NCI-H146 treated with DMSO at 0.1 percent for 48 hours (cell line): ENCODE measurements around the gene AP5Z1.

Experiments used
- DNase-seq: peaks from one replicate; lab custom pipeline; 2025; ENCODE audit not compliant: unreplicated experiment; lab: John Stamatoyannopoulos, UW

Gene AP5Z1

DNA sequence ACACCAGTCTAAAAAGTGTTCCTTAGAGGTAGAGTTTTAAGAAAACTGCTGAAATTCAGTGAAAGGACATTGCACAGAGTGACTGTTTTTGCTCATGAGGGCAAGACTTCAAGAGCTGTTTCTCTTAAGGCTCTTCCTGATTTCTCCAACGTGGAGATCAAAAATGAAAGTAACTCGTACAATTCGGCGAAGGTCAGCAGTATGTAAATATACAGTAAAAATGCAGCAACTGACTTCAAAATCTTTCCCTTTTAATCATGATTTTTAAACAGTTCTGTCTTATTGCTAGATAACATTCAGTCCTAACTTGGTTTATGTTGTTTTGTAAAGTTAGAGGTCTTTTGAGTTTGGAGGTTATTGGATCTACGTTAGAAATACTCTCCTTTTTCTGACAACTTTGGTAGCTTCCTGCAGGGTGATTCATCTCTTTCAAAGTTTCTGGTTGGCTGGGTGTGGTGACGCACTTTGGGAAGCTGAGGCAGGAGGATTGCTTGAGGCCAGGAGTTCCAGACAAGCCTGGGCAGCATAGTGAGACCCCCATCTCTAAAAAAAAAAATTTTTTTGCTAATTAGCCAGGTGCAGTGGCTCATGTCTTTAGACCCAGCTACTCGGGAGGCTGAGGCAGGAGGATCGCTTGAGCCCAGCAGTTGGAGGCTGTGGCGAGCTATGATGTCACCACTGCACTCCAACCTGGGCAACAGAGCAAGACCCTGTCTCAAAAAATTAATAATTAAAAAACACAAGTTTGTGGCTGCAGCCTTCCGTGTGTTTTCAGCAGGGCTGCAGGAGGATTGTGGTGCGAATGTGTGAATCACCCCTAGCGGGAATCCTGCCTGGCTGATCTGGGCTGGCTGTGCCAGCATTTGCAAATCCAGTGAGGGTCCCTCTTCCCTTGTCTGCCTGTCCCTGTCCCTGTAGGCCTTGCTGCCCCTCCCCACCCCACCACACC is 29.2 kb upstream of the AP5Z1 start:
- no peak for DNase-seq

GRCh38 chr7:4747013-4747412 is 28.4 kb upstream of the AP5Z1 start:
- no peak for DNase-seq

- no peak for DNase-seq
These were observed 27.7 kb upstream of the AP5Z1 start for GRCh38 chr7:4747746-4748145.

- no peak for DNase-seq
These were observed 27.2 kb upstream of the AP5Z1 start for GRCh38 chr7:4748231-4748681.

GRCh38 chr7:4749363-4749762 is 26.1 kb upstream of the AP5Z1 start:
- no peak for DNase-seq

DNA sequence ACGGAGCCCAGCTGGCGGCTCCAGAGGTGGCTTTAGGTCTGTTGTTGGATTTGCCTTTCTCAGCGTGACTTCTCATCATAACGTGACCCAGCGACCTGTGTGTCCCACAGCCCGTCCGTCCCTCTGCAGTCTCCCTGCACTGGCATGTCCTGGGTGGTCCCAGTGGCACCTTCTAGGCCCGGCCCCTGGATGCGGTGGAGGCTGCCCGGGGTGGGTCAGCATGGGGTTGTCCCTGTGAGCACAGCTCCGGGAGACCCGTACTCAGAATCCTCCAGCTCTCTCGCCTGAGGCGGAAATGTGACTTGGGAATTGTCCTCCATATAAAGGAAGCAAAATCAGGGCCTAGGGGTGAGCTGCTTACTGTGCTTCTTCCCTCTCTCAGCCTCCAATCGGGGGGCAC is 25.6 kb upstream of the AP5Z1 start:
- DNase-seq = no peak

GRCh38 chr7:4751398-4751947 is 23.9 kb upstream of the AP5Z1 start:
- DNase-seq = no peak

DNA sequence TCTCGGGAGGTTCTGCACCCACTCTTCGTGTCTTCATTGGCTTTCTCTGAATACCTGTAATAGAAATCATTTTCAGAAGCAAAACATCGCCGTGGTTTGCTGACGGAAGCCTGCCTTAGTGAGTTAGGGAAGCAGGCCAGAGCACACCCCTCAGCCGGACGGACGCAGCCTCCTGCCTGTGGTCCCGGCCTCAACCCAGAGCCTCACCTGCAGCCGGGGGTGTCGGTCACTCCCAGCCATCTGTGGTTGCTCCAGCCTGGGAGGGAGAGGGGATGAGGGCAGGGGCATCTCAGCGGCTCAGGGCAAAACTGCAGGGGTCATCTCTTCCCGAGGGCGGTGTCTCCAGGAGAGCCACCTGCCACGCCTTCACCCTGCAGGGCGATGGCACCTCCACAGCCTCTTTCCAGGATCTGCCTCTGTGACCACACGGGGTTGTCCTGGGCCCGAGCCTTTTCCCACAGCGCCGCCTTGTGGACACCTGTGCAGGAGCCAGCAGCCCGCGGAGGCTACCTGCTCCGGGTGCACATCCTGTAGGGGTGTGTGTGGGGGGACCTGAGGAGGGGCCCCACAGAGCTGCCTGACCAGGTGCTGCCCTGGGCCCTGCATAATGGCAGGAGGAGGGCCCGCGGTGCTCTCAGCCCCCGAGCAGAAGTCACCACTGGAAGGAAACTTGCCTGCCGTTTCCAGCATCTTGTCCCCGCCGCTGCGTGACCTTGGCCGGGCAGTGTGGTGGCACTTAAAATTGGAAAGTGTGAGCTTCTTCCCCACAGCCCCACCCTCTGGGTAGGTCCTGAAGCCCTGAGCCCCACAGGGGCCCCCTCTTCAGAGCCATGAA is 21.6 kb upstream of the AP5Z1 start:
- DNase-seq = peak; percentile 29

GRCh38 chr7:4754433-4755010 is 20.9 kb upstream of the AP5Z1 start:
- DNase-seq = no peak

GRCh38 chr7:4755045-4755444 is 20.4 kb upstream of the AP5Z1 start:
- no peak for DNase-seq

DNA sequence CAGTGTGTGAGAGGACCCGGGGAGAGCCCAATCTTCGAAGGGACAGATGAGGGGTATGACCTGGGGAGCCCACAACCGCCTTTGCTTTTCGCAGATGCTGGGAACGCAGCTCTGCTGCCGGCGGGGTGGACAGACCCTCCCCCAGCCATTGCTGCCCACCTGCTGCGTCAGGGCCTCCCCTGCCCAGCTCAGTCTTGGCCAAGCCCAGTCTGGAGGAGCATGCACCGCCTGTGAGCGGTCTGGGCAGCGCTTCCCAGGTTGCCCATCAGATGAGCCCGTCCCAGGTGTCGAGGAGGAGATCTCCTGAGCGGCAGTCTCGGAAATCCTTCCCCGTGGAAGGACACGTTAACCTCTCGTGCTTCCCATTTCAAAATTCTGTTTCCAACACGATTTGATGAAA is 17.3 kb upstream of the AP5Z1 start:
- no peak for DNase-seq

DNA sequence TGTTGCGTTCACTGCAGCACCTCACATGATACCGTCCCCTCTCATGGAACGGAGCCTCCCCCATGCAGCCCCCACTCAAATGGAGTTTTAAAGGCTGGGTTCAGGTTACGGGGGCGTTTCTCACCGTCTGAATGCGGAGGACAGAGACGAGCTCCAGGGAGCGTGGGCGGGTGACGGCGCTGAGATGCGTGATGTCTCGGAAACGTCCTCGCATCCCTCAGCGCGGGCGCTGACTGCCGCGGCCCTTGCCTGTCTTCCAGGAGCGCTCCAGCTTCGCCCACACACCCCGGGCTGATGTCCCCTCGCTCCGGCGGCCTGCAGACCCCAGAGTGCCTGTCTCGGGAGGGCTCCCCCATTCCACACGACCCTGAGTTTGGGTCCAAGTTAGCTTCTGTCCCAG is 16.6 kb upstream of the AP5Z1 start:
- no peak for DNase-seq

- no peak for DNase-seq
These were observed 16.2 kb upstream of the AP5Z1 start for GRCh38 chr7:4759211-4759610.

DNA sequence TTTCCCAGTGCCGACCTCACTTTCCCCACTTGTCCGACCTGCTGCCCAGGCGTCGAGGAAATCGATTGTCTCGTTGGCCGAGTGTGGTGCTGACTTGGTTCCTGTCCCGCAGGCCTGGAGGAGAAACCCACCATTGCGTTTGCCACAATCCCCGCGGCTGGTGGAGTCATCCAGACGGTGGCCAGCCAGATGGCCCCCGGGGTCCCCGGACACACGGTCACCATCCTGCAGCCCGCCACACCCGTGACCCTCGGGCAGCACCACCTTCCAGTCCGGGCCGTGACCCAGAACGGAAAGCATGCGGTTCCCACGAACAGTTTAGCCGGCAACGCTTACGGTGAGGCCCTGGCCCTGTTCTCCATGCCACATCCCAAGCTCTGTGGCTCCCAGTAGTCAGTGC is 14.5 kb upstream of the AP5Z1 start:
- no peak for DNase-seq

DNA sequence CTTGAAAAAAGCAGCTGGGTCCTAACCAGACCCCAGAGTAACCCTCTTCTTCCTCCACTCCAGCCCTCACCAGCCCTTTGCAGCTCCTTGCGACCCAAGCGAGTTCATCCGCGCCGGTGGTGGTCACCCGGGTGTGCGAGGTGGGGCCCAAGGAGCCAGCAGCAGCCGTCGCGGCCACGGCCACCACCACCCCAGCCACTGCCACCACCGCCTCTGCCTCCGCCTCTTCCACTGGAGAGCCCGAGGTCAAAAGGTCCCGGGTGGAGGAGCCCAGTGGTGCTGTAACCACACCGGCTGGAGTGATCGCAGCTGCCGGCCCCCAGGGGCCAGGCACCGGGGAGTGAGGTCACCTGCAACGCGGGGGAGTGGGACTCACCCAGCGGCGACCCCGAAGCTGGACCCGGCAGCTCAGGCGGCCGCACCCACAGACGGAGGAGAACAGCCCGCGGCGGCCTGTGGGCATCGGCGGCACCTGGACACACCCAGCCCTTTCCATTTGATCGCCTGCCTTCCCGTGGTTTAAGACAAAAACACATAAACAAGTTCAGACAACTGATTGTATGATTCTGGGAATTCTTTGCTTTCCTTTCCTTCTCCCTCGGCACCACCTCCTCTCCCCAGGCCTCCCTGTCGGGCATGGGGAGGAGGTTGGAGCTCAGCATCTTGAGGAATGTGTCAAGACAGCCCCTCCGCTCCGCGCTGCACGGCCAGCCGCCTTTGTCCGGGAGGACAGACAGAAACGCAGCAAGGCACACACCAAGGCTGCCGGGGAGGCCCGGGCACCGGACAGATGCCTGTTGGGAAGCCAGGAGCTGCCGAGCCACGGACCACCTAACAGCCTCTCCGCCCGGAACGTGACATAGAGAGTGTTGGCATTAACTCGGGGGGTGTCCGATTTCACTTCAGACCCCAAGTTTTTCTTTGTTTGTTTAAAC is 13.0 kb upstream of the AP5Z1 start:
- no peak for DNase-seq

GRCh38 chr7:4763091-4763793 is 12.2 kb upstream of the AP5Z1 start:
- DNase-seq = no peak

GRCh38 chr7:4763794-4764185 is 11.6 kb upstream of the AP5Z1 start:
- no peak for DNase-seq

GRCh38 chr7:4764402-4765007 is 10.9 kb upstream of the AP5Z1 start:
- DNase-seq = no peak

DNA sequence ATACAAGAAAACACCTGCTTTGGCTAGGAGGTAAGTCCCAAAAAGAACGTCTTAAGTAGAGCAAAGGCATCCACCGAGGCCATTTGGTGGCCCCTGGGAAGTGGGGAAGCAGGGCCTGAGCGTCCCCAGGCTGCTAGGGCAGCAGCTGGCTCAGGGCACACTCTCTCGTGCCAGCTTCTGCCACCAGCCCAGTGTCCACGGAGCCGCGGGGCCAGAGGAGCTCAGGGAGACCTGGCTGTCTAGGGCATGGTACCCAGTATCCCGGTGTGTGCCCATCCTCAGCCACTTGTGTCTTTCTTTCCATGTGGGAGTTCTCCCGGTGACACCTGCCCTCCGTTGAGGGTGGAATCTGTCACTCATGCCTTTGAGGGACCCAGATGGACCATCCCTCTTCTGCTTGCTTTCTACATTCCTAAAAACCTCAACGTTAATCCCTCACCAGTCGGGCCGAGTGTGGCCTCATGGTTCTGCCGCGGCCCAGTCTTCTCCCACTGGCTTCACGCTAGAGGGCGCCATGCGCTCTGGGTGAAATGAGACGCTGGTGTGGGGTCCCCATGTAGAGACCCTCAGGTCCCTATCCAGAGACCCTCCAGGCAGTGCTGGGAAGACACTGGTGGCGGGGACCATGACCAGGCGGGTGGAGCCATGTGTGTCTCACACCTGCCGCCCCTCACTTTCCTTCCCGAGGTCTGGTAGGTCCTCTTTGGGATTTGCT is 9.5 kb upstream of the AP5Z1 start:
- DNase-seq = no peak
